ENCODE measurements around the gene ESRRB. TPM values are rescaled to one million over a fixed set of nuclear protein-coding genes. Genes with fewer than 3 reads are reported as not detected.
A peak's percentile ranks its signal among the peaks of the same experiment; 100 is the strongest.

The ESRRB gene
- total RNA-seq = 1 to 10 TPM in 2 of 5 donors, under 1 TPM in 1, not detected in 2; 0.58 to 4.0 (median 2.6) TPM
- 1 to 10 TPM; 3.7 to 4.6 (median 4.5) TPM for polyA plus RNA-seq
- long read RNA-seq, donor 1 = 0 reads
- long read RNA-seq, donor 2 = 0 reads
- long read RNA-seq, donor 3, partial matches to known transcripts = 0 of 4 reads
- long read RNA-seq, donor 3, other reads (novel, unspliced or antisense) = 0 of 4 reads
- long read RNA-seq, donor 4 = 0 reads
- long read RNA-seq, donor 5, partial matches to known transcripts = 0 of 1 reads
- long read RNA-seq, donor 5, other reads (novel, unspliced or antisense) = 0 of 1 reads
- long read RNA-seq, donor 6, partial matches to known transcripts = 0 of 4 reads
- long read RNA-seq, donor 6, other reads (novel, unspliced or antisense) = 0 of 4 reads
- long read RNA-seq, donor 7 = 0 reads
- long read RNA-seq, donor 8, partial matches to known transcripts = 0 of 2 reads
- long read RNA-seq, donor 8, other reads (novel, unspliced or antisense) = 0 of 2 reads
- long read RNA-seq, donor 9, partial matches to known transcripts = 0 of 2 reads
- long read RNA-seq, donor 9, other reads (novel, unspliced or antisense) = 0 of 2 reads
- long read RNA-seq, donor 10 = 0 reads

DNA sequence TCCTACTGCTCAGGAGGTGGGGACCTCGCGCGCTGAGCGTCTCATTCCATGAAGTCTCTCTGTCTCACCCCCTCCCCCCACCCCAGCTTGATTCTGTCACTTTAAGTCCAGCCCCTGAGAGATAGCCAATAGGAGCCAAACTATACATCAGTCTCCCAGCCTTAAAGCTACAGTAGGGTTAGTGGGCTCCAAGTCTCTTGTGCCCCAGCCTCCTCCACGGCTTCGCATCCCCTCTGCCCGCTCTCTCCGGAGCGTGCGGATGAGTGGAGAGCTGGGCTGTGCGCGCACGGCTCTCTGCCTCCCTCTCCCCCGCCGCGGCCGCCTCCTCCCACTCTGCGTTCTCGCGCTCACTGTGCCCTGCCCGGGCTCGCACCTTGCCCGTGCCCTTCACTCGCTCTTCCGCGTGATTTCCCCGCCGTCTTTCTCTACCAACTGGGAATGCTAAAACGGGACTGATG is at the start of gene ESRRB:
ESRRB (plus strand) TSS at position 191 of the 458 bp plus-strand sequence; CDS start at position 456, 265 bp downstream.
- intact Hi-C loops (cut with DNase I; ENCODE audit: low total_unique reads) = no loop called here
- peak in 1 of 2 donors; percentile 39 for DNase-seq
- H3K27me3 ChIP-seq = peaks cover 5 to 100% (median 58%) of the 10 kb centered on the region in 3 donors
- peak within 1 kb of the TSS; percentile 20 to 39 (median 31) for H3K4me3 ChIP-seq
- no peaks in the 10 kb centered on the region for H3K36me3 ChIP-seq
- no peaks in the 10 kb centered on the region for H3K9me3 ChIP-seq
- TF ChIP-seq CTCF (IDR thresholded peaks at IDR 0.05) (no peak), POLR2AphosphoS5 (IDR thresholded peaks at IDR 0.05) (no peak), EP300 (IDR thresholded peaks at IDR 0.05) (no peak), POLR2A (IDR thresholded peaks at IDR 0.05) (no peak)
- WGBS, 5 donors = 2 to 4% (median 3%) methylated on average over 25 to 29 of the region's 29 CpGs
- H3K27ac ChIP-seq = no peak within 1 kb of the TSS
- H3K4me1 ChIP-seq = peaks cover 13 to 27% (median 21%) of the 10 kb centered on the region in 4 donors

DNA sequence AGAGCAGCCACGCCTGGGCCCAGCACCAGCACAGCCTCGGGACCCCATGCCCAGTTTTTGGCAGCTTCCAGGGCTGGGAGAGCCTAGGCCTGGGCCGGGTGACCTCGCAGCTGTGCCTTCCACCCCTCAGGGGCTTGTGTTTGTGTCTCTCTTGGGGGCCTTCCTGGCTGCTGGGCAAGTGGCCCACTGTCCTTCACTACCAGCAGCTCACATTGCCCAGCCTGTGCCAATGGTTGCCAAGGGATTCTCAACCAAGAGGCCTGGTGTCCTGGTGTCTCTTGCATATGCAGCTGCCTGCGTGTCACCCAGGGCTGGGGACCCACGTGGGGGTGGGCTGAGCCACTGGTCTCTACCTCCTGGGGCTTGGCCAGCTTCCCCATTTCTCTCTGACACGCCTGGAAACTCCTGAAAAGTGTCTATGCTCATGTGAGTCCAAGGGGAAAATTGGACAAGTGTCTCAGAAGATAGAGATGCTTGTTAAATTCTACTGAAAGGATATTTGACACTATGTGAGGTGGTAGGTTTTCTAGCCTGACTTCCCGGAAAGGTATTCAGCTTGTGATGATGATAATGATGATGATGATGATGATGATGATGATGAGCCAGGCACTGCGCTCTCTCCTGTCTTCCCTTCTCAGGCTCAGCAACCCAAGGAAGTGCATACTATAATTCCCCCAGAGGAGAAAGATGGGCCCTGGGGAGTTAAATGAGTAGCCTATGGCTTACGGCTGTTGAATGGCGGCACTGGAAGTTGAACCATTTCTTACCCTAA is 48.8 kb upstream of the ESRRB start:
- no peak for TF ChIP-seq POLR2A (IDR thresholded peaks at IDR 0.05)
- 76 to 84% (median 79%) methylated on average over 9 to 11 of the region's 11 CpGs for WGBS, 5 donors
- Histone ChIP-seq H3K27ac (no peak overlapping the region), H3K9me3 (no peaks in the 10 kb centered on the region), H3K36me3 (no peaks in the 10 kb centered on the region), H3K4me3 (no peak overlapping the region), H3K27me3 (peaks cover 0 to 61% (median 26%) of the 10 kb centered on the region in 3 donors), H3K4me1 (peaks cover 0 to 16% (median 5%) of the 10 kb centered on the region in 4 donors)
- DNase-seq = no peak
- intact Hi-C loops (cut with DNase I; ENCODE audit: low total_unique reads) = no loop called here

- peaks cover 0 to 59% (median 26%) of the 10 kb centered on the region in 3 donors for H3K27me3 ChIP-seq
- H3K4me3 ChIP-seq = no peak overlapping the region
- intact Hi-C loops (cut with DNase I; ENCODE audit: low total_unique reads) = no loop called here
- H3K27ac ChIP-seq = peak overlapping the region in 2 of 5 donors; percentile 26 to 38
- WGBS, 5 donors = 64 to 68% (median 66%) methylated on average over 8 of the region's 8 CpGs
- H3K36me3 ChIP-seq = no peaks in the 10 kb centered on the region
- no peak for DNase-seq
- no peak for TF ChIP-seq CTCF (IDR thresholded peaks at IDR 0.05)
- no peak for TF ChIP-seq POLR2AphosphoS5 (IDR thresholded peaks at IDR 0.05)
- no peak for TF ChIP-seq EP300 (IDR thresholded peaks at IDR 0.05)
- no peak for TF ChIP-seq POLR2A (IDR thresholded peaks at IDR 0.05)
- peaks cover 0 to 16% (median 5%) of the 10 kb centered on the region in 4 donors for H3K4me1 ChIP-seq
- H3K9me3 ChIP-seq = no peaks in the 10 kb centered on the region
These were observed 47.3 kb upstream of the ESRRB start for GRCh38 chr14:76328457-76329137.

GRCh38 chr14:76329154-76329928 is 46.6 kb upstream of the ESRRB start:
- intact Hi-C loops (cut with DNase I; ENCODE audit: low total_unique reads) = no loop called here
- DNase-seq = no peak
- TF ChIP-seq POLR2A (IDR thresholded peaks at IDR 0.05) (no peak), POLR2AphosphoS5 (IDR thresholded peaks at IDR 0.05) (no peak), EP300 (IDR thresholded peaks at IDR 0.05) (no peak), CTCF (IDR thresholded peaks at IDR 0.05) (no peak)
- peaks cover 0 to 16% (median 5%) of the 10 kb centered on the region in 4 donors for H3K4me1 ChIP-seq
- 10 to 18% (median 11%) methylated on average over 22 to 27 of the region's 27 CpGs for WGBS, 5 donors
- H3K27me3 ChIP-seq = peaks cover 0 to 53% (median 26%) of the 10 kb centered on the region in 3 donors
- no peaks in the 10 kb centered on the region for H3K9me3 ChIP-seq
- H3K36me3 ChIP-seq = no peaks in the 10 kb centered on the region
- no peak overlapping the region for H3K4me3 ChIP-seq
- peak overlapping the region in 1 of 5 donors; percentile 38 for H3K27ac ChIP-seq

Measured in stomach (tissue), 19 donors.